CD8-positive, alpha-beta memory T cell (primary cell): Measurements from ENCODE around the gene CHD5. TPM values are rescaled to one million over a fixed set of nuclear protein-coding genes. Genes with fewer than 3 reads are reported as not detected.

ENCODE experiments used
- CTCF ChIA-PET: fragments of 350-600 bp; sonication (Branson Sonifier 250); formaldehyde crosslinking; loops from one replicate; lab custom pipeline; 2021; ENCODE audit warnings: antibody characterized with exemption; lab: Charles Lee
- POLR2A ChIA-PET: fragments of 350-600 bp; sonication (Branson Sonifier 250); formaldehyde crosslinking; loops from one replicate; lab custom pipeline; 2021; ENCODE audit warnings: antibody characterized with exemption; lab: Charles Lee
- DNase-seq, 5 donors: peaks; one replicate each; pipeline versions ENCODE4 v3.0.0 to v3.0.0-alpha.2; 2020 to 2022; ENCODE audit warnings: mixed read lengths in 1 of 5
- H3K27ac ChIP-seq: one replicate; pipeline ENCODE4 v1.7.0; 2013; ENCODE audit warnings: low read depth, mild to moderate bottlenecking, low read length, moderate library complexity
- H3K27me3 ChIP-seq: 2 replicates; pipeline ENCODE4 v1.7.0; 2013; ENCODE audit warnings: low read length, mild to moderate bottlenecking; ENCODE audit not compliant: insufficient read depth, poor library complexity, severe bottlenecking
- H3K36me3 ChIP-seq: 2 replicates; pipeline ENCODE4 v1.7.0; 2013; ENCODE audit warnings: mild to moderate bottlenecking, low read length, moderate library complexity; ENCODE audit not compliant: insufficient read depth
- H3K4me1 ChIP-seq: 2 replicates; pipeline ENCODE4 v1.7.0; 2013; ENCODE audit warnings: mild to moderate bottlenecking, low read length, moderate library complexity; ENCODE audit not compliant: insufficient read depth
- H3K4me3 ChIP-seq: 2 replicates; pipeline ENCODE4 v1.7.0; 2013; ENCODE audit warnings: mild to moderate bottlenecking, low read length
- H3K9me3 ChIP-seq: 2 replicates; pipeline ENCODE4 v1.7.0; 2013; ENCODE audit warnings: mild to moderate bottlenecking, low read length
- H3K27ac Mint-ChIP-seq, 8 donors: one replicate each; pipeline ENCODE4 v1.8.0; 2020 to 2021; ENCODE audit warnings: mixed read lengths in 8 of 8, mild to moderate bottlenecking in 6 of 8, inconsistent platforms in 3 of 8, moderate library complexity in 3 of 8
- H3K27me3 Mint-ChIP-seq, 2 donors: one replicate each; pipeline ENCODE4 v1.8.0; 2020 to 2021; ENCODE audit warnings: mixed read lengths in 2 of 2, mild to moderate bottlenecking in 1 of 2, moderate library complexity in 1 of 2
- H3K36me3 Mint-ChIP-seq, 3 donors: one replicate each; pipeline ENCODE4 v1.8.0; 2020 to 2021; ENCODE audit warnings: mixed read lengths in 3 of 3, inconsistent platforms in 1 of 3, mild to moderate bottlenecking in 1 of 3
- H3K4me1 Mint-ChIP-seq, 3 donors: one replicate each; pipeline ENCODE4 v1.8.0; 2020 to 2021; ENCODE audit warnings: mixed read lengths in 3 of 3, inconsistent platforms in 1 of 3, mild to moderate bottlenecking in 1 of 3
- H3K4me3 Mint-ChIP-seq, 7 donors: one replicate each; pipeline ENCODE4 v1.8.0; 2020 to 2021; ENCODE audit warnings: mixed read lengths in 7 of 7, mild to moderate bottlenecking in 6 of 7, moderate library complexity in 4 of 7, inconsistent platforms in 2 of 7
- H3K9me3 Mint-ChIP-seq, 5 donors: one replicate each; pipeline ENCODE4 v1.8.0; 2020 to 2022; ENCODE audit warnings: mixed read lengths in 5 of 5, mild to moderate bottlenecking in 3 of 5, moderate library complexity in 2 of 5, inconsistent platforms in 1 of 5
- polyA plus RNA-seq: library from polyadenylated mRNA; unstranded; fragments of 300-500 nt; fragmentation: Illumina TruSeq; gene quantifications from one replicate; pipeline ENCODE4 v1.2.3, GENCODE V29; 2021
- total RNA-seq, 2 experiments: library from RNA; stranded (reverse); gene quantifications; one replicate each; pipeline ENCODE4 v1.2.3, GENCODE V29; 2021

CHD5 gene
- total and polyA plus RNA-seq, 3 experiments from 2014 or later, result 0.61 to 0.82 TPM; not detected in 1

DNA sequence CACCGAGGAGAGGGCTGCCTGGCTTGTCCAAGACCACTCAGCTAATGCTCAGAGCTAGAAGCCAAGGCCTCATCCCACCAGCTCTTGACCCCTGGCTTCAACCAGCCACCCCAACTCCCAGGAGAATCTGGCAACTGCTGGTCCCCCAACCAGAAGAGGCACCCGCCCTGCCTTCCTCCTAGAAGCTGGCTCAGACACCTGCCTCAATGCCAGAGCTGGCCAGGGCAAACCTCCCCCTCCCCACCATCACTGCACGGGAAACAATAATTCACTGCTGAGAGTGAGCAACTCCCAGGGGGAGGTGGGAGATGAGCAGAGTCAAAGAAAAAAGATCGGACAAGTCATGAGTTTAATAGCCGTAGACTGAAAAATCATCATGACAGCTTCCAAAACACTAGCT is 3.3 kb downstream of the CHD5 start:
- Histone ChIP-seq H3K4me1 (no peaks in the 10 kb centered on the region), H3K36me3 (no peaks in the 10 kb centered on the region), H3K27ac (no peak overlapping the region), H3K9me3 (no peaks in the 10 kb centered on the region), H3K27me3 (peaks cover 13% of the 10 kb centered on the region), H3K4me3 (no peak overlapping the region)
- H3K9me3 Mint-ChIP-seq, result peaks cover 0 to 3% (median 0%) of the 10 kb centered on the region in 5 donors
- H3K4me1 Mint-ChIP-seq, result peaks cover 16 to 26% (median 20%) of the 10 kb centered on the region in 3 donors
- H3K36me3 Mint-ChIP-seq, result peaks cover 0 to 2% (median 0%) of the 10 kb centered on the region in 3 donors
- no peak for DNase-seq
- H3K4me3 Mint-ChIP-seq, result no peak overlapping the region
- peaks cover 34 to 43% of the 10 kb centered on the region in 2 donors for H3K27me3 Mint-ChIP-seq
- CTCF ChIA-PET, result interaction anchor here (0.8 kb wide), 1 partner anchor 9 kb away, joined by 3 read pairs; no protein-coding TSS in a partner anchor
- POLR2A ChIA-PET, result no interaction called here
- H3K27ac Mint-ChIP-seq, result no peak overlapping the region

DNA sequence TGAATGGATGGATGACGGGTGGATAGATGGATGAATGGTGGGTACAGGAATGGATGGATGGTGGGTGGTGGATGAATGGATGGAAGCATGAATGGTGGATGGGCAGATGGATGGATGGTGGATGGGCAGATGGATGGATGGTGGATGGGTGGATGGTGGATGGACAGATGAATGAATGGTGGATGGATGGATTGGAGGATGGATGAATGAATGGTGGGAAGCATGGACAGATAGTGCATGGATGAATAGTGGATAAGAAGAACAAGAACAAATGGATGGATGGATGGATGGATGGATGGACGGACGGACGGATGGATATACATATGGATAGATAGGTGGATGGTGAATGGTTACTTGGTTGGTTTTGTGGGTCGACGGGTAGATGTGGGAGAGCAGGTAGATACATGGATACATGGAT is 4.7 kb downstream of the CHD5 start:
- H3K36me3 Mint-ChIP-seq, result peaks cover 0 to 2% (median 0%) of the 10 kb centered on the region in 3 donors
- Histone ChIP-seq H3K4me1 (no peaks in the 10 kb centered on the region), H3K9me3 (no peaks in the 10 kb centered on the region), H3K36me3 (no peaks in the 10 kb centered on the region), H3K4me3 (no peak overlapping the region), H3K27me3 (peaks cover 13% of the 10 kb centered on the region), H3K27ac (no peak overlapping the region)
- peaks cover 0 to 3% (median 0%) of the 10 kb centered on the region in 5 donors for H3K9me3 Mint-ChIP-seq
- CTCF ChIA-PET, result no interaction called here
- H3K27me3 Mint-ChIP-seq, result peaks cover 31 to 36% of the 10 kb centered on the region in 2 donors
- no peak overlapping the region for H3K4me3 Mint-ChIP-seq
- peaks cover 7 to 14% (median 9%) of the 10 kb centered on the region in 3 donors for H3K4me1 Mint-ChIP-seq
- POLR2A ChIA-PET, result no interaction called here
- no peak for DNase-seq
- no peak overlapping the region for H3K27ac Mint-ChIP-seq

DNA sequence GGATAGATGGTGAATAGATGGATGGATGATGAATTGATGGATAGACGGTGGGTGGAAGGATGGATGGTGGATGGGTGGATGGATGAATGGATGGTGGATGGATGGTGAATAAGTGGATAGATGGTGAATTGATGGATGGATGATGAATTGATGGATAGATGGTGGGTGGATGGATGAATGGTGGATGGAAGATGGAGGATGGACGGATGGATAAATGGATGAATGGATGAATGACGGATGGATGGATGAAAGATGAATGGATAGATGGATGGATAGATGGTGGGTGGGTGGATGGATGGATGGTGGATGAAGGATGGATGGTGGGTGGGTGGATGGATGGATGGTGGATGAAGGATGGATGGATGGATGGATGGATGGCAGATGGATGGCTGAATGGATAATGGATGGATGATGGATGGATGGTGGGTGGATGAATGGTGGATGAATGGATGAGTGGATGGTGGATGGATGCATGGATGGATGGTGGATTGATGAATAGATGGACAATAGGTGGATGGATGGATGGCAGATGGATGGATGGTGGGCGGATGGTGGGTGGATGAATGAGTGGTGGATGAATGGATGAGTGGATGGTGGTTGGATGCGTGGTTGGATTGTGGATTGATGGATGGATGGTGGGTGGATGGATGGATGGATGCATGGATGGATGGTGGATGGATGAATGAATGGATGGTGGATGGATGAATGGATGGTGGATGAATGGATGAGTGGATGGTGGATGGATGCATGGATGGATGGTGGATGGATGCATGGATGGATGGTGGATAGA is 5.3 kb downstream of the CHD5 start:
- peak in 1 of 5 donors; percentile 7 for DNase-seq
- CTCF ChIA-PET, result no interaction called here

DNA sequence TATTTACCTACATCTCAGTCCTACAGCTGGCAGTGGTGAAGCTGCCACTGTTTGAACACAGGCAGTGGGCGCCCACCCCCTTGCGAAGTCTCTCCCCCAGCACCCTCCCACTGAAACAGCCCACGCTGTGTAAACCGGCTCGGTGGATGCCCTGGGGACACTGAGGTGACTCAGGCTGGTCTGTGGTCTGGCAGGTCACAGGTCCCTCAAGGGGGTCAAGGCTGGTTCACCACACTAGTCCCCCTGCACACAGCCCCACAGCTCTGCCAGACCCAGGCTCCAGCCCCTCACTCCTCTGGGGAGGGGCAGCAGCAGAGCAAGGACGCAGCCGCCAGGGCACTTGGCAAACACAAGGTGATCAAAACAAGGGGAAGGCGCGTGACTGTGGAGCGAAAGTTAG is 7.6 kb downstream of the CHD5 start:
- Mint-ChIP-seq H3K36me3 (peaks cover 0 to 1% (median 0%) of the 10 kb centered on the region in 3 donors), H3K27me3 (peaks cover 23 to 29% of the 10 kb centered on the region in 2 donors), H3K9me3 (peaks cover 0 to 2% (median 0%) of the 10 kb centered on the region in 5 donors), H3K4me1 (peaks cover 1 to 3% (median 2%) of the 10 kb centered on the region in 3 donors), H3K4me3 (no peak overlapping the region), H3K27ac (no peak overlapping the region)
- Histone ChIP-seq H3K27me3 (peaks cover 3% of the 10 kb centered on the region), H3K9me3 (no peaks in the 10 kb centered on the region), H3K4me3 (no peak overlapping the region), H3K36me3 (no peaks in the 10 kb centered on the region), H3K27ac (no peak overlapping the region), H3K4me1 (no peaks in the 10 kb centered on the region)
- POLR2A ChIA-PET, result no interaction called here
- CTCF ChIA-PET, result no interaction called here
- DNase-seq, result peak in 1 of 5 donors; percentile 9

More for the DNA sequence above, 5.3 kb downstream of the CHD5 start:
- POLR2A ChIA-PET, result no interaction called here
- H3K4me1 Mint-ChIP-seq, result peaks cover 7 to 14% (median 9%) of the 10 kb centered on the region in 3 donors
- peaks cover 0 to 2% (median 0%) of the 10 kb centered on the region in 3 donors for H3K36me3 Mint-ChIP-seq
- peaks cover 0 to 3% (median 0%) of the 10 kb centered on the region in 5 donors for H3K9me3 Mint-ChIP-seq
- no peaks in the 10 kb centered on the region for H3K36me3 ChIP-seq
- H3K27ac ChIP-seq, result no peak overlapping the region
- no peak overlapping the region for H3K27ac Mint-ChIP-seq
- H3K4me1 ChIP-seq, result no peaks in the 10 kb centered on the region
- H3K9me3 ChIP-seq, result no peaks in the 10 kb centered on the region
- no peak overlapping the region for H3K4me3 Mint-ChIP-seq
- peaks cover 13% of the 10 kb centered on the region for H3K27me3 ChIP-seq
- H3K4me3 ChIP-seq, result no peak overlapping the region
- peaks cover 31 to 36% of the 10 kb centered on the region in 2 donors for H3K27me3 Mint-ChIP-seq

DNA sequence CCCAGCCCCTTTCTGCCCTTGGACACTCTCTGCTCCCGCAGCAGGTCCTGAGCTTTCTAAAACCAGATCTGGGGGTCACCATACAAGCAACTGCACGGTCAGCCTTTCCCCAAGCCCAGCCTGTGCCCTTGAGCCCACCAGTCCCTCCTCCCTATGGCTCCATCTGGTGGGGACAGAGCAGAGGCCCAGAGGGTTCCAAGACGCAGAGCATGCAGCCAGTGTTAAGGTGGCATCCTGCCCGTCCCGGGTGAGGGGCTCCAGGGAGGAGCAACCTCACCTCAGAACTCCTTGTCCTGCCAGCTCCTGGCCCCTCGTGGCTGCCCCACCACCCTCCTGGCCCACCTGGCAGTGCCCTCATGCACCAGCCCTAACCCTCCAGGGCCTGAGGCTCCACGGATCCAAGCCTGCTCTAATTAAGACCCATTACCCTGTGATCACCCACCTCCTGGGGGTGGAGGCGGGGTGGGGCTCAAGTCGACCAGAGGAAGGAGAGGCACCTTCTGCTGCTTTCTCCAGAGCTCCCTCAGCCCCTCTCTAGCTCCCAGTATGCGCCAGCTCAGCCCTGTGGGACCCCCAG is 8.5 kb downstream of the CHD5 start:
- no peaks in the 10 kb centered on the region for H3K9me3 ChIP-seq
- H3K4me1 Mint-ChIP-seq, result no peaks in the 10 kb centered on the region
- no peaks in the 10 kb centered on the region for H3K4me1 ChIP-seq
- H3K4me3 ChIP-seq, result no peak overlapping the region
- DNase-seq, result no peak
- H3K36me3 ChIP-seq, result no peaks in the 10 kb centered on the region
- no peaks in the 10 kb centered on the region for H3K36me3 Mint-ChIP-seq
- H3K9me3 Mint-ChIP-seq, result no peaks in the 10 kb centered on the region
- peaks cover 18 to 25% of the 10 kb centered on the region in 2 donors for H3K27me3 Mint-ChIP-seq
- H3K27me3 ChIP-seq, result no peaks in the 10 kb centered on the region
- ChIA-PET POLR2A (no interaction called here), CTCF (no interaction called here)
- no peak overlapping the region for H3K4me3 Mint-ChIP-seq
- H3K27ac Mint-ChIP-seq, result no peak overlapping the region
- H3K27ac ChIP-seq, result no peak overlapping the region

DNA sequence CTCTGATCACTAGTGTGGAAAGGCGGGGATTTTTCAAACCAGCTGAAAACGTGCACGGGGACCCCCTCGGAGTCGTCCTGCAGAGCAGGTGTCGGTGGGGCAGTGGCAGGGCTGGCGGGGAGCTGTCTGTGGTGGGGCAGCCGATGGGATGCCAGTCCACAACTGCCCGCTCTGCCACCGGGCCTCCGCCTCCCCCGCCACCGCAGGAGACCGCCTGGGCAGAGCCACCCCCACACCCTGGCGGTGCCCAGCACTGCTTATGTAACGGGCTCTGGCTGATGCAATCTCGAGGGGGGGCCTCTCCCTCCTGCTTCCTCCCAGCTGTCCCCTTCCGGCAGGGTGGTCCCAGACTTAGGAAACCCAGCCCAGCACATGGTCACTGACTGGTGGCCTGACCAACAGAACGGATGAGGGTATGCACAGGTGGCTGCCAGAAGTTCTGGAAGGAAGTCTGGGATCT is 9.3 kb downstream of the CHD5 start:
- Histone ChIP-seq H3K27ac (no peak overlapping the region), H3K27me3 (no peaks in the 10 kb centered on the region), H3K4me1 (no peaks in the 10 kb centered on the region), H3K9me3 (no peaks in the 10 kb centered on the region), H3K4me3 (no peak overlapping the region), H3K36me3 (no peaks in the 10 kb centered on the region)
- no peaks in the 10 kb centered on the region for H3K9me3 Mint-ChIP-seq
- H3K27me3 Mint-ChIP-seq, result peaks cover 18 to 21% of the 10 kb centered on the region in 2 donors
- H3K27ac Mint-ChIP-seq, result no peak overlapping the region
- CTCF ChIA-PET, result no interaction called here
- H3K36me3 Mint-ChIP-seq, result no peaks in the 10 kb centered on the region
- POLR2A ChIA-PET, result no interaction called here
- H3K4me1 Mint-ChIP-seq, result no peaks in the 10 kb centered on the region
- H3K4me3 Mint-ChIP-seq, result no peak overlapping the region
- no peak for DNase-seq

DNA sequence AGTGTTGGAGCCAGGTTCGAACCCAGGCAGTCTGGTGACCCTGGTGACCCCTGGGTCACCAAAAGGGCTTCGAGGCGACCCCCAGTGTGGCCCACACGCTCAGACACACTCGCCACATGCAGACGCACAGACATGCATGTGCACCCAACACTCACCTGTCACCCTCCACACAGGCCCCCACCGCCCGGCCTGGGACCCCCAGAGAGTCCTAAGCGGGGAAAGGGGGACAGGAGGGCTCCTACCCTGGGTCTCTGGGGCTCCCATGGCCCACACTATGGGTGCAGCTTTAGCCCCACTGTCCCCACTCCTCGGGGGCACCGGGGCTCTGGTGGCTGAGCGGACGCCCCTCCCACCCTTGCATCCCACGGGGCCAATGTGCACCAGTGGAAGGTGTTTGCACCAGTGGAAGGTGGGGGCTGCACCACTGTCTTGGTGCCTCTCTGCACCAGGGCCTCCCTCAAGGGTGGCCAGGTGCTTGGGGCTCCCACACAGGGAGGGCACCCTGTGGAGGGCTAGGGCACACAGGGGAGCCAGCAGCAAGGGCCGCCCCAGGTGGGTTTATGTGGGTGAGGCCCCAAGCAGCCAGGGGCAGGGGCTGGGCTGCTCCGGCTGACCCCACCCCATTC is 9.9 kb downstream of the CHD5 start:
- H3K27me3 Mint-ChIP-seq, result peaks cover 18 to 24% of the 10 kb centered on the region in 2 donors
- CTCF ChIA-PET, result no interaction called here
- H3K4me1 Mint-ChIP-seq, result no peaks in the 10 kb centered on the region
- no peaks in the 10 kb centered on the region for H3K4me1 ChIP-seq
- POLR2A ChIA-PET, result no interaction called here
- DNase-seq, result no peak
- H3K27ac ChIP-seq, result no peak overlapping the region
- H3K4me3 Mint-ChIP-seq, result no peak overlapping the region
- H3K36me3 ChIP-seq, result no peaks in the 10 kb centered on the region
- H3K36me3 Mint-ChIP-seq, result no peaks in the 10 kb centered on the region
- H3K27me3 ChIP-seq, result no peaks in the 10 kb centered on the region
- H3K4me3 ChIP-seq, result no peak overlapping the region
- no peaks in the 10 kb centered on the region for H3K9me3 Mint-ChIP-seq
- no peaks in the 10 kb centered on the region for H3K9me3 ChIP-seq
- no peak overlapping the region for H3K27ac Mint-ChIP-seq
